Measurements from ENCODE around the gene MRGPRX3.

DNA sequence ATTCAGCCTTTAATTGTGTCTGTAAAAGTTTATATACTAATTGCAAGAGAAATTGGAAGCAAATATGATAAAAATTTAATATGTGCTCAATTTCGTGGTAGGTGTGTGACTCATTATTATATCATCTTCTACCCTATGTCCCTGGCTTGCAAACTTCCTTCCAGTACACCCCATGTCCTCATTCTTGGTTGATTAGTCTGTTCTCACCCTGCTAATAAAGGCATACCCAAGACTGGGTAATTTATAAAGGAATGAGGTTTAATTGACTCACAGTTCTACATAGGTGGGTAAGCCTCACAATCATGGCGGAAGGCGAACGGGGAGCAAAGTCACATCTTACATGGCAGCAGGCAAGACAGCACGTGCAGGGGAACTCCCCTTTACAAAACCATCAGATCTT is 11.9 kb downstream of the MRGPRX3 start:
- TF ChIP-seq, protein P1, sequence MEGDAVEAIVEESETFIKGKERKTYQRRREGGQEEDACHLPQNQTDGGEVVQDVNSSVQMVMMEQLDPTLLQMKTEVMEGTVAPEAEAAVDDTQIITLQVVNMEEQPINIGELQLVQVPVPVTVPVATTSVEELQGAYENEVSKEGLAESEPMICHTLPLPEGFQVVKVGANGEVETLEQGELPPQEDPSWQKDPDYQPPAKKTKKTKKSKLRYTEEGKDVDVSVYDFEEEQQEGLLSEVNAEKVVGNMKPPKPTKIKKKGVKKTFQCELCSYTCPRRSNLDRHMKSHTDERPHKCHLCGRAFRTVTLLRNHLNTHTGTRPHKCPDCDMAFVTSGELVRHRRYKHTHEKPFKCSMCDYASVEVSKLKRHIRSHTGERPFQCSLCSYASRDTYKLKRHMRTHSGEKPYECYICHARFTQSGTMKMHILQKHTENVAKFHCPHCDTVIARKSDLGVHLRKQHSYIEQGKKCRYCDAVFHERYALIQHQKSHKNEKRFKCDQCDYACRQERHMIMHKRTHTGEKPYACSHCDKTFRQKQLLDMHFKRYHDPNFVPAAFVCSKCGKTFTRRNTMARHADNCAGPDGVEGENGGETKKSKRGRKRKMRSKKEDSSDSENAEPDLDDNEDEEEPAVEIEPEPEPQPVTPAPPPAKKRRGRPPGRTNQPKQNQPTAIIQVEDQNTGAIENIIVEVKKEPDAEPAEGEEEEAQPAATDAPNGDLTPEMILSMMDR (IDR thresholded peaks at IDR 0.05), result no peak
- TF ChIP-seq POLR2AphosphoS5 (IDR thresholded peaks at IDR 0.05) (no peak), POLR2A (IDR thresholded peaks at IDR 0.05) (no peak), EP300 (IDR thresholded peaks at IDR 0.05) (no peak)

Measured in suprapubic skin (tissue), 4 donors.